ENCODE results near the gene SKI. TPM values are rescaled to one million over a fixed set of nuclear protein-coding genes. Genes with fewer than 3 reads are reported as not detected.

SKI gene
- total and polyA plus RNA-seq, 2 of the 4 experiments (the other 2 are of a cell fraction) = 2.3 to 20.1 TPM

GRCh38 chr1:2304921-2305681, 77.0 kb downstream of the SKI start:
- no peak overlapping the region for H4K8ac ChIP-seq (ENCODE audit: low read depth in 2 of 2, low read length in 2 of 2)
- no peak overlapping the region for H3K18ac ChIP-seq (ENCODE audit: low read depth, low read length)
- no peak overlapping the region for H3K14ac ChIP-seq (replicated peaks; ENCODE audit: low read depth, low read length)
- H3K9me1 ChIP-seq (ENCODE audit: insufficient read depth, low read length) = no peaks in the 10 kb centered on the region; the same call in 1 of the 2 replicates
- peaks cover 48% of the 10 kb centered on the region for H4K20me1 ChIP-seq (ENCODE audit: insufficient read depth, low read length)
- DNase-seq (no peak), ATAC-seq (ENCODE audit: low read depth) (no peak)
- no peak overlapping the region for H4K91ac ChIP-seq (ENCODE audit: insufficient read depth, low read depth, low read length)
- 90% methylated on average over 9 of the region's 49 CpGs; no CpG with 5 or more reads in 1 of the 2 experiments for WGBS, 2 experiments (ENCODE audit: extremely low coverage in 2 of 2, insufficient read length in 1 of 2)
- H3K79me1 ChIP-seq (ENCODE audit: low read depth in 1 of 2, low read length in 2 of 2) = peaks cover 3 to 58% of the 10 kb centered on the region in 2 experiments
- H3K4me2 ChIP-seq (ENCODE audit: low read depth, low read length) = no peak overlapping the region
- no peak overlapping the region for H3K4ac ChIP-seq (ENCODE audit: low read depth, low read length)
- ChIA-PET POLR2A (ENCODE audit: unreplicated experiment) (no interaction called here), CTCF (no interaction called here)
- in situ Hi-C loops (cut with MboI; ENCODE audit: low sequenced_read_pairs) = no loop called here
- no peak overlapping the region for H3K23ac ChIP-seq (ENCODE audit: low read depth, low read length)
- H2BK5ac ChIP-seq (ENCODE audit: low read depth, low read length, poor library complexity, severe bottlenecking) = no peak overlapping the region
- H3K27me3 ChIP-seq (ENCODE audit: control insufficient read depth, insufficient read depth, low read length) = no peaks in the 10 kb centered on the region
- H3K27ac ChIP-seq (ENCODE audit: insufficient read depth, low read length) = no peak overlapping the region
- H3K36me3 ChIP-seq (ENCODE audit: control insufficient read depth, insufficient read depth, low read length) = peaks cover 60% of the 10 kb centered on the region
- peaks cover 10% of the 10 kb centered on the region for H3K4me1 ChIP-seq (ENCODE audit: control insufficient read depth, insufficient read depth, low read length)
- H2BK20ac ChIP-seq (ENCODE audit: low read depth, low read length) = no peak overlapping the region
- TF ChIP-seq RCOR1 (IDR thresholded peaks at IDR 0.05; ENCODE audit: insufficient replicate concordance, low read length) (no peak), MAZ (IDR thresholded peaks at IDR 0.05; ENCODE audit: borderline replicate concordance, low read depth, low read length) (no peak), RAD21 (IDR thresholded peaks at IDR 0.05; ENCODE audit: low read length) (no peak), ELK1 (IDR thresholded peaks at IDR 0.05; ENCODE audit: borderline replicate concordance, low read depth, low read length) (no peak), CHD1 (IDR thresholded peaks at IDR 0.05; ENCODE audit: low read depth, low read length) (no peak), BHLHE40 (IDR thresholded peaks at IDR 0.05; ENCODE audit: low read depth, low read length) (no peak), SMC3 (IDR thresholded peaks at IDR 0.05; ENCODE audit: low read depth, low read length) (no peak), USF2 (IDR thresholded peaks at IDR 0.05; ENCODE audit: low read depth, low read length) (no peak), POLR2A (IDR thresholded peaks at IDR 0.05; ENCODE audit: low read depth, low read length) (no peak), MAFK (IDR thresholded peaks at IDR 0.05; ENCODE audit: low read depth, low read length) (no peak), CTCF (conservative IDR thresholded peaks at IDR 0.05; ENCODE audit: low read depth, low read length) (no peak), MXI1 (IDR thresholded peaks at IDR 0.05; ENCODE audit: borderline replicate concordance, low read depth, low read length) (no peak), NFE2L2 (IDR thresholded peaks at IDR 0.05; ENCODE audit: low read depth, low read length) (no peak), FOS (IDR thresholded peaks at IDR 0.05; ENCODE audit: low read depth, low read length) (no peak), RFX5 (IDR thresholded peaks at IDR 0.05; ENCODE audit: low read depth, low read length) (no peak), CEBPB (IDR thresholded peaks at IDR 0.05; ENCODE audit: low read depth, low read length) (no peak)
- H4K5ac ChIP-seq (ENCODE audit: low read depth, low read length) = no peak overlapping the region
- no peak overlapping the region for H3K56ac ChIP-seq (ENCODE audit: extremely low read depth, insufficient read depth, low read length)
- intact Hi-C loops (cut with micrococcal nuclease) = no loop called here
- no peak overlapping the region for H2AK9ac ChIP-seq (replicated peaks; ENCODE audit: low read depth, low read length, poor library complexity)
- H3K4me3 ChIP-seq (ENCODE audit: insufficient read depth, low read depth, low read length) = no peak overlapping the region
- H3K9ac ChIP-seq (ENCODE audit: low read depth, low read length) = no peak overlapping the region
- no peak overlapping the region for H2BK120ac ChIP-seq (ENCODE audit: low read depth, low read length)
- no peak overlapping the region for H2BK15ac ChIP-seq (ENCODE audit: low read depth, low read length)
- BruUV-seq (replicated peaks) = no TSS peak
- H2AK5ac ChIP-seq (ENCODE audit: low read depth, low read length) = no peak overlapping the region
- dilution Hi-C loops (cut with HindIII; ENCODE audit: low sequenced_read_pairs, unreplicated experiment) = no loop called here
- H2AFZ ChIP-seq (replicated peaks; ENCODE audit: low read length, poor library complexity) = no peak overlapping the region
- no peaks in the 10 kb centered on the region for H3K9me3 ChIP-seq (ENCODE audit: control insufficient read depth, insufficient read depth, low read length)
